Psoas muscle (tissue), 8 donors: ENCODE measurements around the gene GJC2. TPM values are rescaled to one million over a fixed set of nuclear protein-coding genes. Genes with fewer than 3 reads are reported as not detected.
A peak's percentile ranks its signal among the peaks of the same experiment; 100 is the strongest.

ENCODE experiments used
- ATAC-seq, 4 donors: fragments of 200-7000 bp; cut with Tn5 transposase; one replicate each; pipeline ENCODE4 v1.9.1; 2020; ENCODE audit warnings: moderate library complexity in 3 of 4, mild to moderate bottlenecking in 2 of 4
- DNase-seq, 2 donors: peaks; one replicate each; pipeline ENCODE4 v3.0.0-alpha.2; 2020
- H3K27ac ChIP-seq: fragments of 200-600 bp; one replicate; pipeline ENCODE4 v1.8.0; 2022
- H3K27me3 ChIP-seq, 3 donors: fragments of 200-600 bp in 1 of 3; one replicate each; pipeline versions ENCODE4 v1.6.1 to v1.8.0; 2013 to 2022; ENCODE audit warnings: low read length in 2 of 3, mild to moderate bottlenecking in 2 of 3, moderate library complexity in 1 of 3; ENCODE audit not compliant: insufficient read depth in 3 of 3
- H3K36me3 ChIP-seq, 2 donors: fragments of 200-600 bp in 1 of 2; one replicate each; pipeline versions ENCODE4 v1.6.1 to v1.8.0; 2013 to 2022; ENCODE audit warnings: low read depth in 1 of 2, mild to moderate bottlenecking in 1 of 2, moderate library complexity in 1 of 2; ENCODE audit not compliant: insufficient read depth in 1 of 2
- H3K4me1 ChIP-seq: fragments of 200-600 bp; one replicate; pipeline ENCODE4 v1.8.0; 2022
- H3K4me3 ChIP-seq: fragments of 200-600 bp; one replicate; pipeline ENCODE4 v1.8.0; 2022; ENCODE audit warnings: mild to moderate bottlenecking
- H3K9me3 ChIP-seq: fragments of 200-600 bp; one replicate; pipeline ENCODE4 v1.8.0; 2022
- WGBS, 3 donors: extraction: QIAGEN DNeasy Blood & Tissue Kit; methylation state at CpG; one replicate each; pipeline versions ENCODE4 v1.1.6 to v1.1.7; 2013; 5-methylcytosine and 5-hydroxymethylcytosine counted together
- intact Hi-C, 2 donors: fragments of 100-400 bp; cut with DNase I; formaldehyde crosslinking; loops; one replicate each; pipeline versions ENCODE4 v1.11.0 to v1.14.2; 2022
- long read RNA-seq, 2 donors: library from polyadenylated mRNA; unstranded; transcript quantifications; one replicate each; pipeline ENCODE4 v2.0.0, GENCODE V29; 2021
- polyA plus RNA-seq, 3 donors: library from polyadenylated mRNA; stranded (reverse); fragments of 200-250 nt; gene quantifications; one replicate each; pipeline ENCODE4 v1.2.3, GENCODE V29; 2013
- total RNA-seq, 4 donors: library from RNA; stranded (reverse); fragmentation: NEBNext Ultra II Directional in 2 of 4; extraction: Animal tissue kit (Norgen Biotek cat#: 25700) in 2 of 4; gene quantifications; one replicate each; pipeline versions ENCODE4 v1.2.1 to v1.2.4, GENCODE V29; 2021 to 2023
- TF ChIP-seq, protein P1 (sequence below): fragments of 200-600 bp; IDR thresholded peaks from one replicate; pipeline ENCODE4 v1.8.0; 2022; ENCODE audit warnings: antibody characterized with exemption
- donor health status: healthy with polysubstance abuse.
- donor health status: DM: no; HTN: no; CAD: no; lungs with moderate emphysema.
- donor health status: Bipolar disorder and iron deficiency.
- donor health status: healthy.
- donor health status: DM: yes; HTN: yes; CAD: no.
- donor health status: DM: no; HTN: no; CAD: no.
- donor health status: DM: no; HTN: no; CAD: no.
- donor health status: DM: yes; HTN: yes; CAD: no.

The GJC2 gene
- total RNA-seq (under 1 TPM; 0.37 to 0.92 (median 0.52) TPM), polyA plus RNA-seq (under 1 TPM; 0.19 to 0.40 (median 0.20) TPM)
- long read RNA-seq, donor 1, partial matches to known transcripts: 0 of 1 reads
- long read RNA-seq, donor 1, other reads (novel, unspliced or antisense): 1 of 1 reads
- long read RNA-seq, donor 2: 0 reads

DNA sequence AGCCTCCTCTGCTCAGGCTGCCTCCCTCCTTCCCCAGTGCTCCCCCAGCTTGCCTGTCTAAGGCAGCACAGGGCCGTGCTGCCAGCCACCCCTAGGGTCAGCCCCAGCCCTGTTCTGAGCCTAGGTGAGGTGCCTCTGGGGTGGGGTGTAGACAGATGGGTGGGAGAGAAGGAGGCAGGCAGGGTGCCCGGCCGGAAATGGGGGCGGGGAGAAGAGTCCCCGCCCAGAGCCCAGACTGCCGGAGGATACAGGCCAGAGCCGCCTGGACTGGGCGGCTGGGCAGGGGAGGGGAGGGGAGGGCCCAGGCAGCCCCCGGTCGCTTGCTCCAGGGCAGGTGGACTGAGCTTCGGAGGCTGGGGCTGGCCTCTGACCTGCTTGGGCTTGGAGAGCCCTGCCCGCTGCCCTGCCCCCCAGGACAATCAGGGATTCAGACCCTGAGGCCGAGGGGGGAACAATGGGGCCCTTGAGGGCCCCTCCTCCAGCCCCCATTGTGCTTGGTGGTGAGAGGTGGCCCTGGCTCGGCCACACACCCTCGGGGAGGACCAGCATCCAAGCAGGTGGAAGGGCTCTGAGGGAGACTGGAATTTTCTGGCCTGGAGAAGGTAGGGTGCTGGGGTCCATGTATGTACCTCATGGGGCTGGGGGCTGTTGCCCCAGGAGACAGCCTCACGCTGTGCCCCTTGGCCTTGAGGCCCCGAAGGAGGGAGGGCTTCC lies at the start of gene GJC2:
Gene GJC2 (plus strand): TSS at position 525 of the 714 bp plus-strand sequence. CDS start 7,829 bp downstream, outside the sequence.
- H3K27me3 ChIP-seq: no peaks in the 10 kb centered on the region
- DNase-seq (peak in 1 of 2 donors; percentile 66), ATAC-seq (peak; percentile 13 to 44 (median 22))
- peaks cover 7 to 41% of the 10 kb centered on the region in 2 donors for H3K36me3 ChIP-seq
- TF ChIP-seq, protein P1, sequence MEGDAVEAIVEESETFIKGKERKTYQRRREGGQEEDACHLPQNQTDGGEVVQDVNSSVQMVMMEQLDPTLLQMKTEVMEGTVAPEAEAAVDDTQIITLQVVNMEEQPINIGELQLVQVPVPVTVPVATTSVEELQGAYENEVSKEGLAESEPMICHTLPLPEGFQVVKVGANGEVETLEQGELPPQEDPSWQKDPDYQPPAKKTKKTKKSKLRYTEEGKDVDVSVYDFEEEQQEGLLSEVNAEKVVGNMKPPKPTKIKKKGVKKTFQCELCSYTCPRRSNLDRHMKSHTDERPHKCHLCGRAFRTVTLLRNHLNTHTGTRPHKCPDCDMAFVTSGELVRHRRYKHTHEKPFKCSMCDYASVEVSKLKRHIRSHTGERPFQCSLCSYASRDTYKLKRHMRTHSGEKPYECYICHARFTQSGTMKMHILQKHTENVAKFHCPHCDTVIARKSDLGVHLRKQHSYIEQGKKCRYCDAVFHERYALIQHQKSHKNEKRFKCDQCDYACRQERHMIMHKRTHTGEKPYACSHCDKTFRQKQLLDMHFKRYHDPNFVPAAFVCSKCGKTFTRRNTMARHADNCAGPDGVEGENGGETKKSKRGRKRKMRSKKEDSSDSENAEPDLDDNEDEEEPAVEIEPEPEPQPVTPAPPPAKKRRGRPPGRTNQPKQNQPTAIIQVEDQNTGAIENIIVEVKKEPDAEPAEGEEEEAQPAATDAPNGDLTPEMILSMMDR: no peak
- peak within 1 kb of the TSS; percentile 27 for H3K4me3 ChIP-seq
- intact Hi-C loops: no loop called here
- peak within 1 kb of the TSS; percentile 38 for H3K27ac ChIP-seq
- H3K9me3 ChIP-seq: no peaks in the 10 kb centered on the region
- 58 to 73% (median 66%) methylated on average over 11 to 17 of the region's 17 CpGs for WGBS, 3 donors
- H3K4me1 ChIP-seq: no peaks in the 10 kb centered on the region

DNA sequence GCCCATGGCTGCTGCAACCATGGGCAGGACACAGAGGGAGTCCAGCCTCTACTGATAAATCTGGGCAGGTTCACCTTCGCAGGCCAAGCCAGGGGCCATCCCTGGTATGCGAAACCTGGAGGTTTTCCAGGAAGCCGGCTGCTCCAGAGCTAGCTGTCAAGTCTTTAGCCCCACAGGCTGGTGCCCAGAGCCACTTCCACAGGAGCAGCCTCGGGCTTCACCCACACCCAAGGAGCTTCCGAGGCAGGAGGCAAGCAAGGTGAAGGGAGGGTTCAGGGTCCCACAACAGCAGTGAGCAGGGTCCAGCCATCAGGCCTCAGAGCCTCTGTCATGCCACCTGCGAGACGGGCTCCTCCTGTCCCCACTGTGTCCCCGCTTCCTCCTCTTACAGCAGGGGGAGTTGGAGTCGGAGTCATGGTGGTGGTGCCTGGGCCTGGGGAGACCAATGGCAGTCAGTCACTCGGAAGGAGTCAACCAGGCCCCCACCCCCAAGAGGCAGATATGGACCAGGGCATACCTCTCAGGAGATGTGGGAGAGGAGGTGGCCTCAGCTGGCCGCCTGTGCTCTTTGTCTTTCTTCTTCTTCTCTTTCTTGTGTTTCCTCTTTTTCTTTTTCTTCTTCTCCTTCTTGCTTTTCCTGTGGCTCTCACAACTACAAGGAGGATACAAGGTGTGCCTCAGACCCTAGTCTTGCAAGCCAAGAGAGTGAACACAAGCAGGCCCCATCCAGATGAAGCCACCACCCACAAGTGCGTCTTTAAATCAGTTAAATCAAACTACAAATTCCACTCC lies 48.7 kb upstream of the GJC2 start:
- TF ChIP-seq, protein P1: no peak
- Histone ChIP-seq H3K9me3 (no peaks in the 10 kb centered on the region), H3K36me3 (peaks cover 0 to 53% of the 10 kb centered on the region in 2 donors), H3K4me1 (peaks cover 18% of the 10 kb centered on the region), H3K27ac (no peak overlapping the region), H3K27me3 (no peaks in the 10 kb centered on the region), H3K4me3 (peak overlapping the region; percentile 82)
- ATAC-seq (no peak), DNase-seq (peak in 1 of 2 donors; percentile 54)
- WGBS, 3 donors: 63 to 67% (median 64%) methylated on average over 12 of the region's 12 CpGs
- intact Hi-C loops: no loop called here

DNA sequence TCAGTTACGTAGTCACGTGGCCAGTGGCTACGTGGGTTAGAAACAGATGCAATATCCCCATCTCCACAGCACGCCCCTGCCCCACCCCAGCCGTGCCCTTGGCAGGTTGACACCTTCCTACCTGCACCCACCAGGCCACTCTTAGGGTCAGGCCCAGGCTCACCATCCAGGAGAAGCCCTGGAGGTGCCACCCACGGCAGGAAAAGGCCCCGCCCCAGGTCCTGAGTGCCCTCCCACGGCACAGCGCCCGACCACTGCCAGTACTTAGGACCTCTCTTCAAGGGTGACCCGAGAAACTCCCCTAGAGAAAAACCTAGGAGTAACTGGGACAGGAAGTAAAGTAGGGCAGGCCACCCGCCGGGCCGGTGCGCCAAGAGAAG lies 48.1 kb upstream of the GJC2 start:
- Histone ChIP-seq H3K27ac (peak overlapping the region; percentile 85), H3K9me3 (no peaks in the 10 kb centered on the region), H3K4me3 (peak overlapping the region; percentile 82), H3K4me1 (peaks cover 18% of the 10 kb centered on the region), H3K36me3 (peaks cover 0 to 53% of the 10 kb centered on the region in 2 donors), H3K27me3 (no peaks in the 10 kb centered on the region)
- intact Hi-C loops: no loop called here
- TF ChIP-seq, protein P1: no peak
- DNase-seq (peak in 1 of 2 donors; percentile 53), ATAC-seq (no peak)
- 57 to 61% (median 59%) methylated on average over 15 of the region's 15 CpGs for WGBS, 3 donors

DNA sequence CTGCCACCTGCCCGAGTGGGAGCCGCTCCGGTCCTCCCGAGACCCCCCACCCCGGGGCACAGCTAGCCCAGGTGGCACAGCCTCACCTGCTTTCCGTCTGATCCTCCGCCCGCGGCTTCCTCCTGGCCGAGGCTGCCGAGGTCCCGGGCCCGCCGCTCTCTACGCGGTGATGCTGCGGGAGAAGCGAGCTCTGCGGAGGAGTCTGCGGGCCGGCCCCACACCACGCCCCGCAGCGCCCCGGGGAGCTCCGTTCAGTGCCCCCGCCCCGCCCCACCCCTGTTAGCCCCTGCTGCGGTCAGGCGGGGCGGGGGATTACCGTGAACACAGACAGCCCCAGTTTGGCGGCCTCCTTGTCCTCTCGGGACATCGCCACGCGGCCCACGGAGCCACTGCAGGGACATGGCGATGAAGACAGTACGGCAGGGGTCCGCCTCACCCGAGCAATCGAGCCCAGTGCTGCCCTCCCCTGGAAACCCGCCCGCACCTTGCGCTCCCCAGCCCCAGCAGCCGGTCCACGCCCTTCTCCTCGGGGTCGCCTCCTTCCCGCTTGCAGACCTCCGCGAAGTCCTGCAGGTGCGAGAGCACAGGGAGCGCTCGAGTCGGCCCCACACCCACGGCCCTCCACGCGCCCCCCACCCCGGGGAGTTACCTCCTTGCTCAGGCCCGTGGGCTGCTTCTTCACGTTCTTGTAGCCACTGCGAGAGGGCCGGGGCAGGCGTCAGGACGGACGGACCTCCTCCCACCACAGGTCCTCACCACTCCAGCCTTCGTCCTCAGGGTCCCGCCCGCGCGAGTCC lies 47.5 kb upstream of the GJC2 start:
- WGBS, 3 donors: 19 to 22% (median 20%) methylated on average over 51 to 73 of the region's 73 CpGs
- peak in 2 of 4 donors; percentile 1 to 6 for ATAC-seq
- H3K9me3 ChIP-seq: no peaks in the 10 kb centered on the region
- no peaks in the 10 kb centered on the region for H3K27me3 ChIP-seq
- H3K36me3 ChIP-seq: peaks cover 0 to 55% of the 10 kb centered on the region in 2 donors
- peak; percentile 48 to 71 for DNase-seq
- peak overlapping the region; percentile 85 for H3K27ac ChIP-seq
- H3K4me3 ChIP-seq: peak overlapping the region; percentile 82
- peaks cover 18% of the 10 kb centered on the region for H3K4me1 ChIP-seq
- TF ChIP-seq, protein P1: no peak
- intact Hi-C loops: loop anchor here in 1 of 2 donors (2.0 kb wide), 1 partner anchor 17 kb away; no protein-coding TSS in a partner anchor
